GM23338 (cell line): ENCODE results near the gene HECTD1.

ENCODE experiments used
- CREB1 ChIP-seq: fragments of 250-450 bp; sonication (Bioruptor Pico); IDR thresholded peaks from 2 replicates; pipeline ENCODE4 v1.5.0; 2020; ENCODE audit warnings: low read depth, mild to moderate bottlenecking, moderate library complexity
- ETS1 ChIP-seq: IDR thresholded peaks from 2 replicates; pipeline ENCODE4 v1.6.1; 2016; ENCODE audit warnings: antibody characterized with exemption
- EZH2 ChIP-seq: fragments of 200-600 bp; sonication (generic); IDR thresholded peaks from one replicate; pipeline ENCODE4 v1.8.0; 2017; ENCODE audit warnings: antibody characterized with exemption, mild to moderate bottlenecking, low read depth; ENCODE audit not compliant: unreplicated experiment
- EZH2phosphoT487 ChIP-seq: fragments of 200-600 bp; sonication (generic); IDR thresholded peaks from one replicate; pipeline ENCODE4 v1.8.1; 2018; ENCODE audit warnings: antibody characterized with exemption; ENCODE audit not compliant: unreplicated experiment
- JUNB ChIP-seq: IDR thresholded peaks from one replicate; pipeline ENCODE4 v1.6.1; 2016; ENCODE audit warnings: antibody characterized with exemption; ENCODE audit not compliant: unreplicated experiment
- NANOG ChIP-seq: IDR thresholded peaks from 2 replicates; pipeline ENCODE4 v1.6.1; 2016; ENCODE audit warnings: antibody characterized with exemption, borderline replicate concordance
- POLR2AphosphoS5 ChIP-seq: IDR thresholded peaks from 2 replicates; pipeline ENCODE4 v1.6.1; 2016; ENCODE audit warnings: antibody characterized with exemption, low read depth
- REST ChIP-seq: IDR thresholded peaks from one replicate; pipeline ENCODE4 v1.6.1; 2018; ENCODE audit warnings: antibody characterized with exemption; ENCODE audit not compliant: unreplicated experiment
- STAT1 ChIP-seq: IDR thresholded peaks from one replicate; pipeline ENCODE4 v1.6.1; 2016; ENCODE audit warnings: antibody characterized with exemption; ENCODE audit not compliant: unreplicated experiment
- ZNF114 ChIP-seq: fragments of 250-450 bp; sonication (Bioruptor Pico); IDR thresholded peaks from 2 replicates; pipeline ENCODE4 v1.5.0; 2020; ENCODE audit warnings: mild to moderate bottlenecking, moderate library complexity
- ZNF331 ChIP-seq: fragments of 250-450 bp; sonication (Bioruptor Pico); IDR thresholded peaks from 2 replicates; pipeline ENCODE4 v1.5.0; 2020; ENCODE audit warnings: low read depth, mild to moderate bottlenecking, moderate library complexity
- TF ChIP-seq, protein P1 (sequence below), 2 experiments: fragments of 200-600 bp in 1 of 2; sonication (generic) in 1 of 2; conservative IDR thresholded peaks; 2 replicates each; pipeline versions ENCODE4 v1.5.1 to v1.6.1; 2016 to 2017; ENCODE audit warnings: antibody characterized with exemption in 2 of 2, low read depth in 2 of 2, mild to moderate bottlenecking in 2 of 2, moderate library complexity in 1 of 2
- TF ChIP-seq, protein P2 (sequence below): fragments of 250-450 bp; sonication (Bioruptor Pico); IDR thresholded peaks from 2 replicates; pipeline ENCODE4 v1.5.0; 2020; ENCODE audit warnings: mild to moderate bottlenecking, moderate library complexity

DNA sequence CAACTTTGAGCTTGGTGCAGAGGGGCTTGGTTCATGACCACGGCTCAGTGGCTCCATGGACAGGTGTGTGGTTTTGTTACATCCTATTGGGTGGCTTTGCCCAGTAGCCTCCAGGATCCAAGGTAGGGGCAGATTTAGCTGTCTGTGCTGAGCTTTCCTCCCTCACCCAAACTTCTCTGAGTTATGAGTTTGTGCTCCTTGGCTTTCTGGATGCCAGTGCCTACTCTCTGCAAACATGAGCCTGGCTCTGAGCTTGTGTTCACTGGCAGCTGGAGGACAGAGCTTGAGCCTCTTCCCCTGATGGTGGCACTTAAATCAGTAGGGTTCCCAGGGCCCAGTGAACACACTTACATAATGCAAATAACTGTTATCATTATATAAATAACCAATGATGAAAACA is 45.3 kb upstream of the HECTD1 start:
- TF ChIP-seq, protein P1, sequence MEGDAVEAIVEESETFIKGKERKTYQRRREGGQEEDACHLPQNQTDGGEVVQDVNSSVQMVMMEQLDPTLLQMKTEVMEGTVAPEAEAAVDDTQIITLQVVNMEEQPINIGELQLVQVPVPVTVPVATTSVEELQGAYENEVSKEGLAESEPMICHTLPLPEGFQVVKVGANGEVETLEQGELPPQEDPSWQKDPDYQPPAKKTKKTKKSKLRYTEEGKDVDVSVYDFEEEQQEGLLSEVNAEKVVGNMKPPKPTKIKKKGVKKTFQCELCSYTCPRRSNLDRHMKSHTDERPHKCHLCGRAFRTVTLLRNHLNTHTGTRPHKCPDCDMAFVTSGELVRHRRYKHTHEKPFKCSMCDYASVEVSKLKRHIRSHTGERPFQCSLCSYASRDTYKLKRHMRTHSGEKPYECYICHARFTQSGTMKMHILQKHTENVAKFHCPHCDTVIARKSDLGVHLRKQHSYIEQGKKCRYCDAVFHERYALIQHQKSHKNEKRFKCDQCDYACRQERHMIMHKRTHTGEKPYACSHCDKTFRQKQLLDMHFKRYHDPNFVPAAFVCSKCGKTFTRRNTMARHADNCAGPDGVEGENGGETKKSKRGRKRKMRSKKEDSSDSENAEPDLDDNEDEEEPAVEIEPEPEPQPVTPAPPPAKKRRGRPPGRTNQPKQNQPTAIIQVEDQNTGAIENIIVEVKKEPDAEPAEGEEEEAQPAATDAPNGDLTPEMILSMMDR (conservative IDR thresholded peaks at IDR 0.05; ENCODE audit: low read depth in 2 of 2), result no peak
- no peak for TF ChIP-seq EZH2
- TF ChIP-seq POLR2AphosphoS5, result no peak
- no peak for TF ChIP-seq ETS1
- TF ChIP-seq EZH2phosphoT487, result no peak
- no peak for TF ChIP-seq REST
- TF ChIP-seq JUNB, result no peak
- TF ChIP-seq, protein P2, sequence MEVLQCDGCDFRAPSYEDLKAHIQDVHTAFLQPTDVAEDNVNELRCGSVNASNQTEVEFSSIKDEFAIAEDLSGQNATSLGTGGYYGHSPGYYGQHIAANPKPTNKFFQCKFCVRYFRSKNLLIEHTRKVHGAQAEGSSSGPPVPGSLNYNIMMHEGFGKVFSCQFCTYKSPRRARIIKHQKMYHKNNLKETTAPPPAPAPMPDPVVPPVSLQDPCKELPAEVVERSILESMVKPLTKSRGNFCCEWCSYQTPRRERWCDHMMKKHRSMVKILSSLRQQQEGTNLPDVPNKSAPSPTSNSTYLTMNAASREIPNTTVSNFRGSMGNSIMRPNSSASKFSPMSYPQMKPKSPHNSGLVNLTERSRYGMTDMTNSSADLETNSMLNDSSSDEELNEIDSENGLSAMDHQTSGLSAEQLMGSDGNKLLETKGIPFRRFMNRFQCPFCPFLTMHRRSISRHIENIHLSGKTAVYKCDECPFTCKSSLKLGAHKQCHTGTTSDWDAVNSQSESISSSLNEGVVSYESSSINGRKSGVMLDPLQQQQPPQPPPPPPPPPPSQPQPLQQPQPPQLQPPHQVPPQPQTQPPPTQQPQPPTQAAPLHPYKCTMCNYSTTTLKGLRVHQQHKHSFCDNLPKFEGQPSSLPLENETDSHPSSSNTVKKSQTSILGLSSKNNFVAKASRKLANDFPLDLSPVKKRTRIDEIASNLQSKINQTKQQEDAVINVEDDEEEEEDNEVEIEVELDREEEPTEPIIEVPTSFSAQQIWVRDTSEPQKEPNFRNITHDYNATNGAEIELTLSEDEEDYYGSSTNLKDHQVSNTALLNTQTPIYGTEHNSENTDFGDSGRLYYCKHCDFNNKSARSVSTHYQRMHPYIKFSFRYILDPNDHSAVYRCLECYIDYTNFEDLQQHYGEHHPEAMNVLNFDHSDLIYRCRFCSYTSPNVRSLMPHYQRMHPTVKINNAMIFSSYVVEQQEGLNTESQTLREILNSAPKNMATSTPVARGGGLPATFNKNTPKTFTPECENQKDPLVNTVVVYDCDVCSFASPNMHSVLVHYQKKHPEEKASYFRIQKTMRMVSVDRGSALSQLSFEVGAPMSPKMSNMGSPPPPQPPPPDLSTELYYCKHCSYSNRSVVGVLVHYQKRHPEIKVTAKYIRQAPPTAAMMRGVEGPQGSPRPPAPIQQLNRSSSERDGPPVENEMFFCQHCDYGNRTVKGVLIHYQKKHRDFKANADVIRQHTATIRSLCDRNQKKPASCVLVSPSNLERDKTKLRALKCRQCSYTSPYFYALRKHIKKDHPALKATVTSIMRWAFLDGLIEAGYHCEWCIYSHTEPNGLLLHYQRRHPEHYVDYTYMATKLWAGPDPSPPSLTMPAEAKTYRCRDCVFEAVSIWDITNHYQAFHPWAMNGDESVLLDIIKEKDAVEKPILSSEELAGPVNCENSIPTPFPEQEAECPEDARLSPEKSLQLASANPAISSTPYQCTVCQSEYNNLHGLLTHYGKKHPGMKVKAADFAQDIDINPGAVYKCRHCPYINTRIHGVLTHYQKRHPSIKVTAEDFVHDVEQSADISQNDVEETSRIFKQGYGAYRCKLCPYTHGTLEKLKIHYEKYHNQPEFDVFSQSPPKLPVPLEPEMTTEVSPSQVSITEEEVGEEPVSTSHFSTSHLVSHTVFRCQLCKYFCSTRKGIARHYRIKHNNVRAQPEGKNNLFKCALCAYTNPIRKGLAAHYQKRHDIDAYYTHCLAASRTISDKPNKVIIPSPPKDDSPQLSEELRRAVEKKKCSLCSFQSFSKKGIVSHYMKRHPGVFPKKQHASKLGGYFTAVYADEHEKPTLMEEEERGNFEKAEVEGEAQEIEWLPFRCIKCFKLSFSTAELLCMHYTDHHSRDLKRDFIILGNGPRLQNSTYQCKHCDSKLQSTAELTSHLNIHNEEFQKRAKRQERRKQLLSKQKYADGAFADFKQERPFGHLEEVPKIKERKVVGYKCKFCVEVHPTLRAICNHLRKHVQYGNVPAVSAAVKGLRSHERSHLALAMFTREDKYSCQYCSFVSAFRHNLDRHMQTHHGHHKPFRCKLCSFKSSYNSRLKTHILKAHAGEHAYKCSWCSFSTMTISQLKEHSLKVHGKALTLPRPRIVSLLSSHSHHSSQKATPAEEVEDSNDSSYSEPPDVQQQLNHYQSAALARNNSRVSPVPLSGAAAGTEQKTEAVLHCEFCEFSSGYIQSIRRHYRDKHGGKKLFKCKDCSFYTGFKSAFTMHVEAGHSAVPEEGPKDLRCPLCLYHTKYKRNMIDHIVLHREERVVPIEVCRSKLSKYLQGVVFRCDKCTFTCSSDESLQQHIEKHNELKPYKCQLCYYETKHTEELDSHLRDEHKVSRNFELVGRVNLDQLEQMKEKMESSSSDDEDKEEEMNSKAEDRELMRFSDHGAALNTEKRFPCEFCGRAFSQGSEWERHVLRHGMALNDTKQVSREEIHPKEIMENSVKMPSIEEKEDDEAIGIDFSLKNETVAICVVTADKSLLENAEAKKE (CRISPR knock-in tag), result no peak
- TF ChIP-seq STAT1, result no peak
- no peak for TF ChIP-seq CREB1 (CRISPR knock-in tag)
- TF ChIP-seq ZNF331, result no peak
- no peak for TF ChIP-seq NANOG
- no peak for TF ChIP-seq ZNF114 (CRISPR knock-in tag)
